PC-3 (cell line): Measurements from ENCODE around the gene SHQ1. TPM values are rescaled to one million over a fixed set of nuclear protein-coding genes. Genes with fewer than 3 reads are reported as not detected.
A peak's percentile ranks its signal among the peaks of the same experiment; 100 is the strongest.

Experiments used
- ATAC-seq: fragments of 200-7000 bp; cut with Tn5 transposase; 2 replicates; pipeline ENCODE4 v1.9.1; 2020; ENCODE audit warnings: mild to moderate bottlenecking, moderate library complexity
- BruUV-seq: library from RNA; stranded (reverse); fragments of 400-500 nt; replicated peaks from 2 replicates; lab custom pipeline; 2021; lab: Mats Ljungman, UMichigan
- CTCF ChIA-PET: fragments of 300-600 bp; sonication (Branson Sonifier 250); formaldehyde crosslinking; loops from one replicate; lab custom pipeline; 2022; ENCODE audit warnings: antibody characterized with exemption; lab: Charles Lee
- POLR2A ChIA-PET: fragments of 300-600 bp; sonication (Branson Sonifier 250); formaldehyde crosslinking; loops from one replicate; lab custom pipeline; 2022; ENCODE audit warnings: antibody characterized with exemption; ENCODE audit not compliant: unreplicated experiment; lab: Charles Lee
- DNase-seq: peaks from one replicate; pipeline ENCODE4 v3.0.0-alpha.2; 2015
- H2AFZ ChIP-seq: fragments of 300-600 bp; sonication (generic); 2 replicates; pipeline ENCODE4 v1.6.0; 2016; ENCODE audit warnings: antibody characterized with exemption, low read length
- H3F3A ChIP-seq: fragments of 300-600 bp; sonication (generic); one replicate; pipeline ENCODE4 v1.6.0; 2017; ENCODE audit warnings: antibody characterized with exemption, low read length, control low read depth, mild to moderate bottlenecking; ENCODE audit not compliant: unreplicated experiment
- H3K27ac ChIP-seq: fragments of 300-600 bp; sonication (generic); 2 replicates; pipeline ENCODE4 v1.5.1; 2016; ENCODE audit warnings: mild to moderate bottlenecking, low read length
- H3K27me3 ChIP-seq: fragments of 300-600 bp; sonication (generic); 2 replicates; pipeline ENCODE4 v1.6.1; 2016; ENCODE audit warnings: low read length, mixed read lengths
- H3K36me3 ChIP-seq: fragments of 300-600 bp; sonication (generic); 2 replicates; pipeline ENCODE4 v1.6.1; 2016; ENCODE audit warnings: low read depth, mixed run types, low read length, mixed read lengths
- H3K4me1 ChIP-seq: fragments of 300-600 bp; sonication (generic); 2 replicates; pipeline ENCODE4 v1.5.1; 2016; ENCODE audit warnings: low read length; ENCODE audit not compliant: insufficient read depth
- H3K4me2 ChIP-seq: fragments of 300-600 bp; sonication (generic); 2 replicates; pipeline ENCODE4 v1.6.0; 2016; ENCODE audit warnings: low read length
- H3K4me3 ChIP-seq: fragments of 300-600 bp; sonication (generic); 2 replicates; pipeline ENCODE4 v1.5.1; 2016; ENCODE audit warnings: mild to moderate bottlenecking, low read length, mixed read lengths
- H3K79me2 ChIP-seq: fragments of 300-600 bp; sonication (generic); 2 replicates; pipeline ENCODE4 v1.6.1; 2017; ENCODE audit warnings: low read length, mixed read lengths
- H3K9ac ChIP-seq: fragments of 300-600 bp; sonication (generic); 2 replicates; pipeline ENCODE4 v1.6.0; 2016; ENCODE audit warnings: mild to moderate bottlenecking, low read length
- H3K9me2 ChIP-seq: fragments of 300-600 bp; sonication (generic); replicated peaks from 2 replicates; pipeline ENCODE4 v1.6.1; 2016; ENCODE audit warnings: mixed run types, low read length, mixed read lengths
- H3K9me3 ChIP-seq: fragments of 300-600 bp; sonication (generic); 2 replicates; pipeline ENCODE4 v1.6.1; 2016; ENCODE audit warnings: low read length, mixed read lengths
- H4K20me1 ChIP-seq: fragments of 300-600 bp; sonication (generic); 2 replicates; pipeline ENCODE4 v1.6.1; 2016; ENCODE audit warnings: low read length, mixed read lengths
- EZH2 ChIP-seq: fragments of 300-600 bp; sonication (generic); IDR thresholded peaks from one replicate; pipeline ENCODE4 v1.6.1; 2017; ENCODE audit warnings: antibody characterized with exemption, mild to moderate bottlenecking, low read length; ENCODE audit not compliant: unreplicated experiment
- EZH2phosphoT487 ChIP-seq: fragments of 300-600 bp; sonication (generic); IDR thresholded peaks from 2 replicates; pipeline ENCODE4 v1.6.1; 2018; ENCODE audit warnings: mild to moderate bottlenecking, antibody characterized with exemption, low read length, borderline replicate concordance
- intact Hi-C: fragments of 100-400 bp; cut with micrococcal nuclease; formaldehyde crosslinking; loops from 2 replicates; pipeline ENCODE4 v1.9.0; 2023
- total RNA-seq: library from RNA; depleted of rRNA; stranded (reverse); fragments of >200 nt; gene quantifications from 2 replicates; pipeline ENCODE4 v1.2.3, GENCODE V29; 2014
- TF ChIP-seq, protein P1 (sequence below): fragments of 300-600 bp; sonication (generic); conservative IDR thresholded peaks from 2 replicates; pipeline ENCODE4 v1.5.1; 2017; ENCODE audit warnings: antibody characterized with exemption, low read depth, mild to moderate bottlenecking, low read length

The SHQ1 gene
- total RNA-seq, 1 experiment from 2014 or later: 19.6 TPM

- ChIA-PET CTCF (no interaction called here), POLR2A (no interaction called here)
- no peak overlapping the region for H3K9ac ChIP-seq
- H3K4me3 ChIP-seq: peak overlapping the region; percentile 31; the same call in 1 of the 2 replicates
- H3K4me2 ChIP-seq: peak overlapping the region; percentile 71
- peak overlapping the region; percentile 45 for H2AFZ ChIP-seq
- H3K79me2 ChIP-seq: no peaks in the 10 kb centered on the region
- no peaks in the 10 kb centered on the region for H3K27me3 ChIP-seq
- ATAC-seq: peak; percentile 68
- H3K36me3 ChIP-seq: no peaks in the 10 kb centered on the region; the same call in 1 of the 2 replicates
- H3K4me1 ChIP-seq: peaks cover 24% of the 10 kb centered on the region
- DNase-seq: peak; percentile 90
- H3K9me3 ChIP-seq: no peaks in the 10 kb centered on the region
- TF ChIP-seq EZH2phosphoT487: no peak
- TF ChIP-seq, protein P1, sequence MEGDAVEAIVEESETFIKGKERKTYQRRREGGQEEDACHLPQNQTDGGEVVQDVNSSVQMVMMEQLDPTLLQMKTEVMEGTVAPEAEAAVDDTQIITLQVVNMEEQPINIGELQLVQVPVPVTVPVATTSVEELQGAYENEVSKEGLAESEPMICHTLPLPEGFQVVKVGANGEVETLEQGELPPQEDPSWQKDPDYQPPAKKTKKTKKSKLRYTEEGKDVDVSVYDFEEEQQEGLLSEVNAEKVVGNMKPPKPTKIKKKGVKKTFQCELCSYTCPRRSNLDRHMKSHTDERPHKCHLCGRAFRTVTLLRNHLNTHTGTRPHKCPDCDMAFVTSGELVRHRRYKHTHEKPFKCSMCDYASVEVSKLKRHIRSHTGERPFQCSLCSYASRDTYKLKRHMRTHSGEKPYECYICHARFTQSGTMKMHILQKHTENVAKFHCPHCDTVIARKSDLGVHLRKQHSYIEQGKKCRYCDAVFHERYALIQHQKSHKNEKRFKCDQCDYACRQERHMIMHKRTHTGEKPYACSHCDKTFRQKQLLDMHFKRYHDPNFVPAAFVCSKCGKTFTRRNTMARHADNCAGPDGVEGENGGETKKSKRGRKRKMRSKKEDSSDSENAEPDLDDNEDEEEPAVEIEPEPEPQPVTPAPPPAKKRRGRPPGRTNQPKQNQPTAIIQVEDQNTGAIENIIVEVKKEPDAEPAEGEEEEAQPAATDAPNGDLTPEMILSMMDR: no peak
- TF ChIP-seq EZH2: no peak
- no TSS peak for BruUV-seq
- intact Hi-C loops: no loop called here
- peak overlapping the region; percentile 64 for H3K27ac ChIP-seq
- no peaks in the 10 kb centered on the region for H3K9me2 ChIP-seq
- no peaks in the 10 kb centered on the region for H4K20me1 ChIP-seq
- H3F3A ChIP-seq: no peaks in the 10 kb centered on the region
Measured at GRCh38 chr3:72728958-72729467, 119.2 kb downstream of the SHQ1 start.

DNA sequence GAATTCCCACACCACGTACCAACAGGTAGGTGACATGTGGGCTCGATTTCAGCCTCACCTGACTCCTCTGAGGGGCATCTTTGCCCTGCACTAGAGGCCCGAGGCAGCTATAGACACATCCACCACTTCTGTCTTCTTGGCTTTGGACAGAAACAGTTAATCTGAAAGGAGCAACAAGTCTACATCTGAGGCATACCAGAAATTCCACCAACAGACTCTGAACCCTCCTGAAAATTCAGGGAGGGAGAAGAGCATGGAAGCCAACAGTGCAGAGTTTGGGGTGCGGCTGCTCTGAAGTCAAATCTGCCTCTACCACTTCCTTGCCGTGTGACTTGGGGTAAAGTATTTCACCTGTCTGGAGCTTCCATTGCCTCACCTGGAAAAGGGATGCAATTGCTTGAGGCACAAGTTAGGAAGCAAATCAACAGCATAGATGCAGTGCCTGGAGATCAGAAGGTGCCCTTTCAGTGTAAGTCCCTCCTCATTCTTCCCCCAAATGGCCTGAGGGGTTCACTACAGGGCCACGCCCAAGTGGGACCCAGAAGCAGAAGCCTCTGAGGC is 119.8 kb downstream of the SHQ1 start:
- intact Hi-C loops: no loop called here
- Histone ChIP-seq H3K9me2 (no peaks in the 10 kb centered on the region), H3K27me3 (no peaks in the 10 kb centered on the region), H2AFZ (peak overlapping the region; percentile 45), H3K36me3 (no peaks in the 10 kb centered on the region; the same call in 1 of the 2 replicates), H4K20me1 (no peaks in the 10 kb centered on the region), H3K27ac (peak overlapping the region; percentile 64), H3F3A (no peaks in the 10 kb centered on the region), H3K4me3 (peak overlapping the region; percentile 31; the same call in 1 of the 2 replicates), H3K79me2 (no peaks in the 10 kb centered on the region), H3K9me3 (no peaks in the 10 kb centered on the region), H3K9ac (no peak overlapping the region), H3K4me2 (peak overlapping the region; percentile 71), H3K4me1 (peaks cover 30% of the 10 kb centered on the region)
- ChIA-PET CTCF (no interaction called here), POLR2A (no interaction called here)
- ATAC-seq (no peak), DNase-seq (no peak)
- BruUV-seq: no TSS peak
- TF ChIP-seq EZH2: no peak

DNA sequence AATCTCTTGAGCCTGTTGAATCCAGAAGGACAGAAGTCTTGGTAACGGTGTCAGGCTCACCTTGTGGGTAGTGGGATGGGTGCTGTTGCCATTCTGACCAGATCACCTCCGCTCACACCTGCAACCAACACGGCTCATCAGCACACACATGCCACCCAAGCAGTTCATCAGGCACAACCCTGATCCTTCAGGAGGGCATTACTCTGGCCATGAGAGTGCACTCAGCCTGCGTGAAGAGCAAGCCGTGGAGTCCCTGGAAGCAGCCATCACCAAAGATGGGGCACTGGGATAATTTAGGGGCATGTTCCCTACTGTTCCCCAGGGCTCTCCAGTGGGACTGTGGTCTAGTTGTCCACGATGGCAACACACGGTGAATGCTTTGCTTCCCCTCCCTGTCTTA is 120.5 kb downstream of the SHQ1 start:
- Histone ChIP-seq H3K36me3 (no peaks in the 10 kb centered on the region; the same call in 1 of the 2 replicates), H3K9me2 (no peaks in the 10 kb centered on the region), H3K4me3 (no peak overlapping the region), H3K9ac (no peak overlapping the region), H3K27me3 (no peaks in the 10 kb centered on the region), H3K4me1 (peaks cover 37% of the 10 kb centered on the region), H2AFZ (no peak overlapping the region), H3F3A (no peaks in the 10 kb centered on the region), H3K27ac (no peak overlapping the region), H3K79me2 (no peaks in the 10 kb centered on the region), H4K20me1 (no peaks in the 10 kb centered on the region), H3K9me3 (no peaks in the 10 kb centered on the region), H3K4me2 (no peak overlapping the region)
- DNase-seq (no peak), ATAC-seq (no peak)
- TF ChIP-seq, protein P1: no peak
- TF ChIP-seq EZH2phosphoT487: no peak
- TF ChIP-seq EZH2: no peak
- POLR2A ChIA-PET: no interaction called here
- intact Hi-C loops: no loop called here
- BruUV-seq: no TSS peak
- CTCF ChIA-PET: no interaction called here
